Keratinocyte (primary cell): ENCODE results near the gene KNG1. TPM values are rescaled to one million over a fixed set of nuclear protein-coding genes. Genes with fewer than 3 reads are reported as not detected.
"Not testable (repeated sequence)": the region's sequence is repeated elsewhere in the genome, so short reads cannot be mapped to it uniquely, and the experiment has no call there.

Experiments
- DNase-seq: peaks from one replicate; pipeline ENCODE4 v3.0.0-alpha.2; 2011; ENCODE audit warnings: low read depth, missing footprints, low spot score
- FAIRE-seq: peaks from 2 replicates; lab custom pipeline; 2011; peaks lifted over from hg19 to GRCh38; lab: Jason Lieb, UNC
- H2AFZ ChIP-seq: 2 replicates; pipeline ENCODE4 v1.6.0; 2012; ENCODE audit warnings: low read length, control low read depth, inconsistent platforms; ENCODE audit not compliant: control insufficient read depth
- H3K27ac ChIP-seq: 2 replicates; pipeline ENCODE4 v1.5.1; 2011; ENCODE audit warnings: low read length; ENCODE audit not compliant: control insufficient read depth, insufficient read depth
- H3K27me3 ChIP-seq: 3 replicates; pipeline ENCODE4 v1.6.0; 2011; ENCODE audit warnings: low read length; ENCODE audit not compliant: control insufficient read depth, insufficient read depth; ENCODE audit errors: extremely low read depth
- H3K36me3 ChIP-seq, 2 experiments: 2 replicates in 1 of 2; 3 replicates in 1 of 2; pipeline ENCODE4 v1.5.1; 2011; ENCODE audit warnings: low read length in 2 of 2, mild to moderate bottlenecking in 1 of 2; ENCODE audit not compliant: control insufficient read depth in 2 of 2, insufficient read depth in 2 of 2; ENCODE audit errors: extremely low read depth in 1 of 2
- H3K4me1 ChIP-seq: 3 replicates; pipeline ENCODE4 v1.5.1; 2011; ENCODE audit warnings: low read length; ENCODE audit not compliant: control insufficient read depth, insufficient read depth; ENCODE audit errors: extremely low read depth
- H3K4me2 ChIP-seq: 3 replicates; pipeline ENCODE4 v1.6.0; 2011; ENCODE audit warnings: low read depth, low read length; ENCODE audit not compliant: control insufficient read depth, insufficient read depth; ENCODE audit errors: extremely low read depth
- H3K4me3 ChIP-seq, 3 experiments: fragments of 200-600 bp in 1 of 3; sonication (generic) in 1 of 3; 2 replicates in 2 of 3; 3 replicates in 1 of 3; pipeline ENCODE4 v1.5.1; 2011 to 2016; ENCODE audit warnings: low read length in 3 of 3, mild to moderate bottlenecking in 3 of 3, control low read depth in 2 of 3, inconsistent platforms in 1 of 3, low read depth in 1 of 3, mixed read lengths in 1 of 3, mixed run types in 1 of 3, moderate library complexity in 1 of 3; ENCODE audit not compliant: control insufficient read depth in 2 of 3, insufficient read depth in 2 of 3; ENCODE audit errors: extremely low read depth in 1 of 3
- H3K79me2 ChIP-seq: 2 replicates; pipeline ENCODE4 v1.6.0; 2012; ENCODE audit warnings: low read length; ENCODE audit not compliant: control insufficient read depth, insufficient read depth
- H3K9ac ChIP-seq: 3 replicates; pipeline ENCODE4 v1.6.0; 2011; ENCODE audit warnings: low read length; ENCODE audit not compliant: control insufficient read depth, insufficient read depth; ENCODE audit errors: extremely low read depth
- H3K9me1 ChIP-seq: 3 replicates; pipeline ENCODE4 v1.6.0; 2011; ENCODE audit warnings: low read length; ENCODE audit not compliant: control insufficient read depth, insufficient read depth; ENCODE audit errors: extremely low read depth
- H3K9me3 ChIP-seq: 2 replicates; pipeline ENCODE4 v1.5.1; 2012; ENCODE audit warnings: low read depth, low read length; ENCODE audit not compliant: control insufficient read depth
- H4K20me1 ChIP-seq: 3 replicates; pipeline ENCODE4 v1.6.0; 2011; ENCODE audit warnings: low read length; ENCODE audit not compliant: control insufficient read depth, insufficient read depth; ENCODE audit errors: extremely low read depth
- EZH2 ChIP-seq: IDR thresholded peaks from one replicate; pipeline ENCODE4 v1.6.1; 2012; ENCODE audit warnings: inconsistent platforms, mild to moderate bottlenecking, low read length, moderate library complexity
- dilution Hi-C: fragments of 300-500 bp; cut with MboI; formaldehyde crosslinking; loops from one replicate; pipeline ENCODE4 v1.7.0; 2020; ENCODE audit warnings: low sequenced_read_pairs; ENCODE audit not compliant: extremely low pct_ligation_motif_present
- polyA plus RNA-seq, 5 experiments: library from polyadenylated mRNA; depleted of rRNA in 3 of 5; stranded (reverse) in 3 of 5; stranded (forward) in 1 of 5; unstranded in 1 of 5; fragments of >200 nt; gene quantifications; 1 replicate in 1 of 5; 2 replicates in 3 of 5; 3 replicates in 1 of 5; pipeline versions ENCODE4 v1.2.1 to v1.2.3, GENCODE V29; 2011 to 2012; ENCODE audit warnings: missing spikeins in 2 of 5, low read depth in 1 of 5, low replicate concordance in 1 of 5
- TF ChIP-seq, protein P1 (sequence below), 3 experiments: IDR thresholded peaks in 1 of 3; conservative IDR thresholded peaks in 1 of 3; optimal IDR thresholded peaks in 1 of 3; 2 replicates in 2 of 3; 3 replicates in 1 of 3; pipeline versions ENCODE3 to v1.5.1; 2011; ENCODE audit warnings: low read length in 3 of 3, mild to moderate bottlenecking in 3 of 3, moderate library complexity in 2 of 3, control low read depth in 1 of 3, inconsistent platforms in 1 of 3; ENCODE audit not compliant: insufficient read depth in 2 of 3; ENCODE audit errors: extremely low read depth in 1 of 3

Gene KNG1
- polyA plus RNA-seq, 1 donor (not counting 4 experiments of a cell fraction or from before 2014, with no cell fraction given), result not detected

DNA sequence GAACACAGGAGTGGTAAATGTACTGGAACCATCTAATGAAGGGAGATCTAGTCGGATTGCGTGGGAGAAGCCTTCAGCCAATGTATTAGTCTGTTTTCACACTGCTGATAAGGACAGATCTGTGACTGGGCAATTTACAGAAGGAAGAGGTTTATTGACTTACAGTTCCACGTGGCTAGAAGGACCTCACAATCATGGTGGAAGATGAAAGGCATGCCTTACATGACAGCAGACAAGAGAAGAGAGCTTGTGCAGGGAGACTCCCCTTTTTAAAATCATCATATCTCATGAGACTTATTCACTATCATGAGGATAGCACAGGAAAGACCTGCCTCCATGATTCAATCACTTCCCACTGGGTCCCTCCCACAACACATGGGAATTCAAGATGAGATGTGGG, 34.3 kb upstream of the KNG1 start:
- TF ChIP-seq, protein P1, sequence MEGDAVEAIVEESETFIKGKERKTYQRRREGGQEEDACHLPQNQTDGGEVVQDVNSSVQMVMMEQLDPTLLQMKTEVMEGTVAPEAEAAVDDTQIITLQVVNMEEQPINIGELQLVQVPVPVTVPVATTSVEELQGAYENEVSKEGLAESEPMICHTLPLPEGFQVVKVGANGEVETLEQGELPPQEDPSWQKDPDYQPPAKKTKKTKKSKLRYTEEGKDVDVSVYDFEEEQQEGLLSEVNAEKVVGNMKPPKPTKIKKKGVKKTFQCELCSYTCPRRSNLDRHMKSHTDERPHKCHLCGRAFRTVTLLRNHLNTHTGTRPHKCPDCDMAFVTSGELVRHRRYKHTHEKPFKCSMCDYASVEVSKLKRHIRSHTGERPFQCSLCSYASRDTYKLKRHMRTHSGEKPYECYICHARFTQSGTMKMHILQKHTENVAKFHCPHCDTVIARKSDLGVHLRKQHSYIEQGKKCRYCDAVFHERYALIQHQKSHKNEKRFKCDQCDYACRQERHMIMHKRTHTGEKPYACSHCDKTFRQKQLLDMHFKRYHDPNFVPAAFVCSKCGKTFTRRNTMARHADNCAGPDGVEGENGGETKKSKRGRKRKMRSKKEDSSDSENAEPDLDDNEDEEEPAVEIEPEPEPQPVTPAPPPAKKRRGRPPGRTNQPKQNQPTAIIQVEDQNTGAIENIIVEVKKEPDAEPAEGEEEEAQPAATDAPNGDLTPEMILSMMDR (optimal IDR thresholded peaks at IDR 0.05 in 1 of 3, IDR thresholded peaks at IDR 0.05 in 1 of 3, conservative IDR thresholded peaks at IDR 0.05 in 1 of 3; ENCODE audit: extremely low read depth in 1 of 3, insufficient read depth in 2 of 3, low read length in 3 of 3), result no peak
- no peak for TF ChIP-seq EZH2

DNA sequence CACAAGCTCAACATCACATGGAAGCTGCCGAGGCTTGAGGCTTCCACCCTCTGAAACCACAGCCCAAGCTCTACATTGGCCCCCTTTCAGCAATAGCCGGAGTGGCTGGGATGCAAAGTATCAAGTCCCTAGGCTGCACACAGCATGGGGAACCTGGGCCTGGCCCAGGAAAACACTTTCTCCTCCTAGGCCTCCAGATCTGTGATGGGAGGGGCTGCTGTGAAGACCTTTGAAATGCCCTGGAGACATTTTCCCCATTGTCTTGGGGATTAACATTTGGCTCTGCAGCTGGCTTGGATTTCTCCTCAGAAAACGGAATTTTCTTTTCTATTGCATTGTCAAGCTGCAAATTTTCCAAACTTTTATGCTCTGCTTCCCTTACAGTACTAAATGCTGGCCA, 33.2 kb upstream of the KNG1 start:
- TF ChIP-seq, protein P1 (optimal IDR thresholded peaks at IDR 0.05 in 1 of 3, IDR thresholded peaks at IDR 0.05 in 1 of 3, conservative IDR thresholded peaks at IDR 0.05 in 1 of 3; ENCODE audit: extremely low read depth in 1 of 3, insufficient read depth in 2 of 3, low read length in 3 of 3), result no peak
- no peak for TF ChIP-seq EZH2
- Histone ChIP-seq H3K9ac (no peak overlapping the region), H3K79me2 (no peaks in the 10 kb centered on the region), H3K36me3 (no peaks in the 10 kb centered on the region), H4K20me1 (no peaks in the 10 kb centered on the region), H3K9me3 (peaks cover 2% of the 10 kb centered on the region), H3K4me3 (no peak overlapping the region), H2AFZ (no peak overlapping the region), H3K4me2 (no peak overlapping the region), H3K27me3 (no peaks in the 10 kb centered on the region), H3K4me1 (peaks cover 9% of the 10 kb centered on the region), H3K9me1 (no peaks in the 10 kb centered on the region), H3K27ac (no peak overlapping the region)
- dilution Hi-C loops, result no loop called here
- DNase-seq (no peak), FAIRE-seq (no peak)

More for the DNA sequence above, 34.3 kb upstream of the KNG1 start:
- DNase-seq, result no peak
- H3K9ac ChIP-seq, result no peak overlapping the region
- H4K20me1 ChIP-seq, result no peaks in the 10 kb centered on the region
- H3K27ac ChIP-seq, result no peak overlapping the region
- peaks cover 9% of the 10 kb centered on the region for H3K4me1 ChIP-seq
- FAIRE-seq, result no peak
- peaks cover 2% of the 10 kb centered on the region for H3K9me3 ChIP-seq
- no peaks in the 10 kb centered on the region for H3K36me3 ChIP-seq
- H3K9me1 ChIP-seq, result no peaks in the 10 kb centered on the region
- H3K79me2 ChIP-seq, result no peaks in the 10 kb centered on the region
- H3K4me3 ChIP-seq, result no peak overlapping the region
- H3K4me2 ChIP-seq, result no peak overlapping the region
- dilution Hi-C loops, result no loop called here
- H3K27me3 ChIP-seq, result no peaks in the 10 kb centered on the region
- no peak overlapping the region for H2AFZ ChIP-seq

DNA sequence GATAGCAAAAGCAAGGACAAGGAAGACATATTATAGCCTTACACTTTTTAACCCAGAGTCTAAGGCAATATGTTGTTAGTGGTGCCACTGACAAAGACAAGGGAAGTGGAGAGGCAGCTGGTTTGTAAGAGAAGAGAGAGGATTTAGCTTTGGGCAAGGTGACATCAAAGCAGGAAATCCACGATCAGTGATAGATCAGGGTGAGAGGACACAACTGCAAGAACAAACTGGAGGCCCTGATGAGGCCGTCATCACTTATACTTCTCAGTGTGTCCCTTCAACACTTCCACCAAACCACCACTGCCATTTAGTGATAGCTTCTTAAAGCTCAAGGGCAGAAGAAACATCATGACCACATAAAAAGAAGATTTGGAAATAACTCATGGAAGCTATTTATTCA, 30.7 kb upstream of the KNG1 start:
- H3K4me2 ChIP-seq, dilution Hi-C loops, H3K36me3 ChIP-seq, H3K4me1 ChIP-seq, H4K20me1 ChIP-seq, H3K9me3 ChIP-seq, H2AFZ ChIP-seq, H3K9ac ChIP-seq, DNase-seq, H3K27ac ChIP-seq, H3K79me2 ChIP-seq, H3K4me3 ChIP-seq, FAIRE-seq, H3K9me1 ChIP-seq, H3K27me3 ChIP-seq: not testable (repeated sequence)
